T-cell (primary cell): ENCODE data around the gene HEPHL1. TPM values are rescaled to one million over a fixed set of nuclear protein-coding genes. Genes with fewer than 3 reads are reported as not detected.

Experiments
- ATAC-seq, 4 experiments: fragments of 200-7000 bp in 3 of 4; fragments of 150-1000 bp in 1 of 4; cut with Tn5 transposase; replicated peaks in 1 of 4; 1 replicate in 3 of 4; 2 replicates in 1 of 4; pipeline ENCODE4 v1.10.0; 2021; ENCODE audit warnings: moderate library complexity in 3 of 4, mild to moderate bottlenecking in 2 of 4, moderate number of reproducible peaks in 1 of 4
- CTCF ChIA-PET, 2 donors: fragments of 300-600 bp; sonication (Branson Sonifier 250); formaldehyde crosslinking; loops; one replicate each; lab custom pipeline; 2022; ENCODE audit warnings: antibody characterized with exemption in 2 of 2; lab: Charles Lee
- POLR2A ChIA-PET, 2 donors: fragments of 300-600 bp; sonication (Branson Sonifier 250); formaldehyde crosslinking; loops; one replicate each; lab custom pipeline; 2022; ENCODE audit warnings: antibody characterized with exemption in 2 of 2; lab: Charles Lee
- DNase-seq, 35 experiments: peaks; one replicate each; pipeline versions ENCODE4 v3.0.0 to v3.0.0-alpha.2; 2013 to 2023
- H3K27ac ChIP-seq: one replicate; pipeline ENCODE4 v1.5.1; 2013; ENCODE audit warnings: low read length
- H3K27me3 ChIP-seq, 2 experiments: replicated peaks in 1 of 2; 1 replicate in 1 of 2; 2 replicates in 1 of 2; pipeline versions ENCODE4 v1.6.1 to v1.7.0; 2013; ENCODE audit warnings: low read length in 1 of 2, mixed read lengths in 1 of 2; ENCODE audit not compliant: control insufficient read depth in 2 of 2, insufficient read depth in 2 of 2; ENCODE audit errors: extremely low read depth in 1 of 2
- H3K36me3 ChIP-seq, 2 donors: 1 replicate in 1 of 2; 2 replicates in 1 of 2; pipeline versions ENCODE4 v1.6.1 to v1.7.0; 2013; ENCODE audit warnings: low read length in 1 of 2; ENCODE audit not compliant: control insufficient read depth in 2 of 2, insufficient read depth in 1 of 2; ENCODE audit errors: extremely low read depth in 1 of 2
- H3K4me1 ChIP-seq, 2 experiments: 1 replicate in 1 of 2; 2 replicates in 1 of 2; pipeline versions ENCODE4 v1.6.1 to v1.7.0; 2013; ENCODE audit warnings: low read length in 2 of 2, mixed read lengths in 1 of 2; ENCODE audit not compliant: insufficient read depth in 2 of 2, control insufficient read depth in 1 of 2; ENCODE audit errors: extremely low read depth in 1 of 2
- H3K4me3 ChIP-seq, 2 donors: 1 replicate in 1 of 2; 2 replicates in 1 of 2; pipeline versions ENCODE4 v1.5.1 to v1.7.0; 2013; ENCODE audit warnings: mild to moderate bottlenecking in 2 of 2, low read length in 1 of 2, moderate library complexity in 1 of 2; ENCODE audit not compliant: control insufficient read depth in 1 of 2; ENCODE audit errors: extremely low read depth in 1 of 2
- H3K9me3 ChIP-seq: 2 replicates; pipeline ENCODE4 v1.7.0; 2013
- H3K27ac Mint-ChIP-seq, 2 donors: one replicate each; pipeline ENCODE4 v1.8.0; 2020 to 2021; ENCODE audit warnings: mild to moderate bottlenecking in 2 of 2, mixed read lengths in 2 of 2
- H3K27me3 Mint-ChIP-seq, 2 donors: one replicate each; pipeline ENCODE4 v1.8.0; 2021 to 2022; ENCODE audit warnings: mixed read lengths in 2 of 2
- H3K36me3 Mint-ChIP-seq: one replicate; pipeline ENCODE4 v1.8.0; 2021; ENCODE audit warnings: mixed read lengths
- H3K4me1 Mint-ChIP-seq, 3 donors: one replicate each; pipeline ENCODE4 v1.8.0; 2020 to 2022; ENCODE audit warnings: mixed read lengths in 3 of 3, mild to moderate bottlenecking in 1 of 3
- H3K4me3 Mint-ChIP-seq, 3 donors: one replicate each; pipeline ENCODE4 v1.8.0; 2020 to 2022; ENCODE audit warnings: mild to moderate bottlenecking in 3 of 3, mixed read lengths in 3 of 3, moderate library complexity in 3 of 3
- H3K9me3 Mint-ChIP-seq, 3 donors: one replicate each; pipeline ENCODE4 v1.8.0; 2020 to 2022; ENCODE audit warnings: mixed read lengths in 3 of 3
- WGBS: methylation state at CpG from one replicate; pipeline ENCODE4 v1.1.5; 2013; ENCODE audit warnings: missing lambda C conversion rate; ENCODE audit not compliant: insufficient coverage; 5-methylcytosine and 5-hydroxymethylcytosine counted together
- total RNA-seq, 35 experiments: library from RNA in 6 of 35; stranded (reverse) in 6 of 35; fragments of 120-200 nt in 1 of 35; gene quantifications; one replicate each; pipeline versions ENCODE4 v1.2.1 to v1.2.4 and lab custom pipeline; 2013 to 2026

HEPHL1 gene
- total RNA-seq, 5 donors from 2014 or later (not counting 1 experiment from before 2014, with no cell fraction given), result not detected

GRCh38 chr11:94043241-94043640 is 22.1 kb downstream of the HEPHL1 start:
- ChIA-PET POLR2A (no interaction called here), CTCF (no interaction called here)
- Mint-ChIP-seq H3K4me1 (no peaks in the 10 kb centered on the region), H3K27me3 (peaks cover 0 to 6% of the 10 kb centered on the region in 2 donors), H3K4me3 (no peak overlapping the region), H3K9me3 (no peaks in the 10 kb centered on the region), H3K36me3 (no peaks in the 10 kb centered on the region), H3K27ac (no peak overlapping the region)
- Histone ChIP-seq H3K36me3 (no peaks in the 10 kb centered on the region), H3K27ac (no peak overlapping the region), H3K4me3 (no peak overlapping the region), H3K9me3 (no peaks in the 10 kb centered on the region), H3K4me1 (no peaks in the 10 kb centered on the region), H3K27me3 (no peaks in the 10 kb centered on the region)
- DNase-seq (no peak), ATAC-seq (no peak)
- WGBS, result no CpG with 5 or more reads among the region's 3 CpGs

GRCh38 chr11:94046796-94047195 is 25.6 kb downstream of the HEPHL1 start:
- no peak overlapping the region for H3K4me3 Mint-ChIP-seq
- H3K36me3 Mint-ChIP-seq, result no peaks in the 10 kb centered on the region
- no peaks in the 10 kb centered on the region for H3K4me1 Mint-ChIP-seq
- ChIA-PET CTCF (no interaction called here), POLR2A (no interaction called here)
- Histone ChIP-seq H3K36me3 (no peaks in the 10 kb centered on the region), H3K4me1 (no peaks in the 10 kb centered on the region), H3K27me3 (no peaks in the 10 kb centered on the region), H3K4me3 (no peak overlapping the region), H3K9me3 (no peaks in the 10 kb centered on the region), H3K27ac (no peak overlapping the region)
- no CpG with 5 or more reads among the region's 1 CpG for WGBS
- DNase-seq, result no peak
- no peak for ATAC-seq
- no peak overlapping the region for H3K27ac Mint-ChIP-seq
- H3K9me3 Mint-ChIP-seq, result peaks cover 0 to 6% (median 0%) of the 10 kb centered on the region in 3 donors
- peaks cover 0 to 9% of the 10 kb centered on the region in 2 donors for H3K27me3 Mint-ChIP-seq

DNA sequence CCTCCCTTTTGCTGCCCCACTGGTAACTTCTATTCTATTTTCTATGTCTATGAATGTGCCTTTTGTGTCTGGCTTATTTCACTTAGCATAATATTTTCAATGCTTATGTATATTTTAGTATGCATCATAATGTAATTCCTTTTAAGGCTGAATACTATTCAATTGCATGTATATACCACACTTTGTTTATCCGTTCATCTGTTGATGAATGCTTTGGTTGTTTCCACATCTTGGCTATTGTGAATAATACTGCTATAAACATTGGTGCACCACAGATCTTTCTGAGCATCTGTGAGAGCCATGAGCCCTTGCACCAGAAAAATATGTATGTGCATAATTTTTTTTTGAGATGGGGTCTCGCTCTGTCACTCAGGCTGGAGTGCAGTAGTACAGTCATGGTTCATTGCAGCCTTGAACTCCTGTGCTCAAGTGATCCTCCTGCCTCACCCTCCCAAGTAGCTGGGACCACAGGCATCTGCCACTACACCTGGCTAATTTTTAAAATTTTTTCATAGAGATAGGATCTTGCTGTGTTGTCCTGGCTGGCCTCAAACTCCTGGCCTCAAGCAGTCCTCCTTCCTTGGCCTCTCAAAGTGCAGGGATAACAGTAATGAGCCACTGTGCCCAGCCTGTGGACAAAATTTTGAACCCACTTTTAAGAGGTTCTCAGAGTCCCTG is 27.0 kb downstream of the HEPHL1 start:
- WGBS, result no CpG with 5 or more reads among the region's 2 CpGs
- ATAC-seq, result no peak
- no peaks in the 10 kb centered on the region for H3K36me3 Mint-ChIP-seq
- POLR2A ChIA-PET, result no interaction called here
- no peak overlapping the region for H3K4me3 Mint-ChIP-seq
- H3K4me1 ChIP-seq, result no peaks in the 10 kb centered on the region
- H3K27ac ChIP-seq, result no peak overlapping the region
- H3K9me3 Mint-ChIP-seq, result peaks cover 0 to 6% (median 0%) of the 10 kb centered on the region in 3 donors
- H3K27ac Mint-ChIP-seq, result no peak overlapping the region
- no peaks in the 10 kb centered on the region for H3K36me3 ChIP-seq
- DNase-seq, result no peak
- H3K9me3 ChIP-seq, result no peaks in the 10 kb centered on the region
- no peak overlapping the region for H3K4me3 ChIP-seq
- H3K27me3 Mint-ChIP-seq, result peaks cover 0 to 9% of the 10 kb centered on the region in 2 donors
- no peaks in the 10 kb centered on the region for H3K4me1 Mint-ChIP-seq
- no peaks in the 10 kb centered on the region for H3K27me3 ChIP-seq
- CTCF ChIA-PET, result no interaction called here

- H3K9me3 ChIP-seq, result no peaks in the 10 kb centered on the region
- peaks cover 0 to 13% of the 10 kb centered on the region in 2 donors for H3K27me3 Mint-ChIP-seq
- H3K9me3 Mint-ChIP-seq, result peaks cover 0 to 6% (median 0%) of the 10 kb centered on the region in 3 donors
- ChIA-PET CTCF (no interaction called here), POLR2A (interaction anchor here in 1 of 2 donors (0.6 kb wide), 1 partner anchor 601 kb away, joined by 3 read pairs; no protein-coding TSS in a partner anchor)
- WGBS, result no CpG with 5 or more reads among the region's 1 CpG
- no peak overlapping the region for H3K27ac Mint-ChIP-seq
- no peak overlapping the region for H3K27ac ChIP-seq
- no peaks in the 10 kb centered on the region for H3K4me1 Mint-ChIP-seq
- no peaks in the 10 kb centered on the region for H3K27me3 ChIP-seq
- no peaks in the 10 kb centered on the region for H3K36me3 Mint-ChIP-seq
- ATAC-seq (no peak), DNase-seq (no peak)
- no peak overlapping the region for H3K4me3 Mint-ChIP-seq
- H3K36me3 ChIP-seq, result no peaks in the 10 kb centered on the region
- no peaks in the 10 kb centered on the region for H3K4me1 ChIP-seq
- no peak overlapping the region for H3K4me3 ChIP-seq
These were observed 28.2 kb downstream of the HEPHL1 start for GRCh38 chr11:94049351-94049750.

- no peaks in the 10 kb centered on the region for H3K27me3 ChIP-seq
- ChIA-PET POLR2A (no interaction called here), CTCF (no interaction called here)
- no CpG with 5 or more reads among the region's 1 CpG for WGBS
- ATAC-seq (no peak), DNase-seq (no peak)
- H3K27ac ChIP-seq, result no peak overlapping the region
- H3K36me3 ChIP-seq, result no peaks in the 10 kb centered on the region
- Mint-ChIP-seq H3K36me3 (no peaks in the 10 kb centered on the region), H3K27me3 (peaks cover 14 to 19% of the 10 kb centered on the region in 2 donors), H3K4me3 (no peak overlapping the region), H3K4me1 (no peaks in the 10 kb centered on the region), H3K9me3 (peaks cover 0 to 6% (median 0%) of the 10 kb centered on the region in 3 donors), H3K27ac (no peak overlapping the region)
- no peaks in the 10 kb centered on the region for H3K4me1 ChIP-seq
- H3K9me3 ChIP-seq, result no peaks in the 10 kb centered on the region
- H3K4me3 ChIP-seq, result no peak overlapping the region
These were observed 37.5 kb downstream of the HEPHL1 start for GRCh38 chr11:94058630-94059029.

GRCh38 chr11:94059065-94059464 is 37.9 kb downstream of the HEPHL1 start:
- Histone ChIP-seq H3K4me1 (no peaks in the 10 kb centered on the region), H3K9me3 (no peaks in the 10 kb centered on the region), H3K27me3 (no peaks in the 10 kb centered on the region), H3K27ac (no peak overlapping the region), H3K4me3 (no peak overlapping the region), H3K36me3 (no peaks in the 10 kb centered on the region)
- Mint-ChIP-seq H3K4me1 (no peaks in the 10 kb centered on the region), H3K27ac (no peak overlapping the region), H3K27me3 (peaks cover 14 to 16% of the 10 kb centered on the region in 2 donors), H3K36me3 (no peaks in the 10 kb centered on the region), H3K4me3 (no peak overlapping the region), H3K9me3 (peaks cover 0 to 6% (median 0%) of the 10 kb centered on the region in 3 donors)
- ATAC-seq, result no peak
- no peak for DNase-seq
- ChIA-PET CTCF (no interaction called here), POLR2A (no interaction called here)
